GM18519 (cell line): ENCODE data around the gene DNAH3.
"Not testable (repeated sequence)": the region's sequence is repeated elsewhere in the genome, so short reads cannot be mapped to it uniquely, and the experiment has no call there.

ENCODE experiments used
- ATAC-seq: cut with Tn5 transposase; IDR thresholded peaks from one replicate; pipeline ENCODE4 v1.9.1; 2021; ENCODE audit warnings: mild to moderate bottlenecking, moderate library complexity; ENCODE audit not compliant: unreplicated experiment, low FRiP score

DNAH3 gene

DNA sequence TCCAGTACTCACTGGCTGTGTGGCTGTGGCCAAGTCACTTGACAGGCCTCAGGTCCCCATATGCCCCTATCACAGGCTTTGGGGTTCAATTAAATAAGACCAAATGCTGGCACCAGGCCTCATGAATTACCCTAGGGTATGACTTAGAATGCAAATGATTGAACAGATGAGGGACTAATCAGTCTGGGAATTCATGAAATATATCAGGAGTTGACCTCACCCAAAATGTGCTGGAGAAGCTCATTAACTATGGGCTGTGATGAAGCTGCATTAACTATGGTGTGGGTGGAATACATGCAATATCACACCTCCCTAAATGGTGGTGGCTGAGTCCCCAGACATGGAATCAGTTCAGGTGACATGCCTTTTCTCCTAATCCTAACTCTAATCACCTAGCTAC is 72.1 kb downstream of the DNAH3 start:
- ATAC-seq: no peak

DNA sequence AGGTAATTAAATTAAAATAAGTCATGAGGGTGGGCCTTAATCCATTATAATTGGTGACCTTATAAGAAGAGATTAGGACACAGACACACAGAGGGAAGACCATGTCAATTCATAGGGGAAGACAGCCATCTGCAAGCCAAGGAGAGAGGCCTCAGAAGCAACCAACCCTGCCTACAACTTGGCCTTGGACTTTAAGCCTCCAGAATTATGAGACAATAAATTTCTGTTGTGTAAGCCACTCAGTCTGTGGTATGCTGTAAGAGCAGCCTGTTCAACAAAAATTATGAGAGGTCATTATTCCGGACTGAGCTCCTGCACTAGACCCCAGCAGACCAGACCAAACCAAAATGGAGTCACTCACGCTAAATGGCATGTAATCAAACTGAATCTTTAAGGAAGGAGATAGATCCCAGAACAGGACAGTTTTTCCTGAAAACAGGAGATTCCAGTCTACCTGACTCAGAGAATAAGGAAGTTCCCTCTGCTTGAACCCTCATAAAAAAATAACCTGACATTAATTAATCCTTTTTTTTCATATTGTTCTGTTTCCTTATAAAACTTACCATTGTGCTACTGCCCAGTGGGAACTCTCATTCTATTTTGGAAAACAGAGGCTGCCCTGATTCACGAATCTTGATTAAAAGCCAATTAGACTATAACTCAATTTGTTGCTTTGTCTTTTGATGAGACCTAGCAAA is 74.3 kb downstream of the DNAH3 start:
- ATAC-seq: no peak

DNA sequence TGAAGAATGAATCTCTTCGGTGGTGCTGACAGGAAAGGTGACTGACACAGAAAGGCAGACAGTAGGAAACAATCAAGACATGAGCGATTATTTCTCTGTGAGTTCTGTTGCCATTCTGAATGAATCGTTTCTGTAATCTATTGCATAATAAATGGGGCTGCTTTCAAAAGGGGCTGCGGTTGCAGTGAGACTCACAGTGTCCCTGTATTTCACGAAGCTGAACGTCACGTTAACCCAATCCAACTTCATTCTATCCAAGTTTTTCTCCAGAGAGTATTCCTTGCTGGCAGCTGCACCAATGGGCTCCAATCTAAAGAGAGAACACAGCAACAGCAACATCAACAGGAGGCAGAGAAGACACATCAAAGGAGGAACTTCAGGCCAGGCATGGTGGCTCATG is 75.4 kb downstream of the DNAH3 start:
- ATAC-seq: no peak

DNA sequence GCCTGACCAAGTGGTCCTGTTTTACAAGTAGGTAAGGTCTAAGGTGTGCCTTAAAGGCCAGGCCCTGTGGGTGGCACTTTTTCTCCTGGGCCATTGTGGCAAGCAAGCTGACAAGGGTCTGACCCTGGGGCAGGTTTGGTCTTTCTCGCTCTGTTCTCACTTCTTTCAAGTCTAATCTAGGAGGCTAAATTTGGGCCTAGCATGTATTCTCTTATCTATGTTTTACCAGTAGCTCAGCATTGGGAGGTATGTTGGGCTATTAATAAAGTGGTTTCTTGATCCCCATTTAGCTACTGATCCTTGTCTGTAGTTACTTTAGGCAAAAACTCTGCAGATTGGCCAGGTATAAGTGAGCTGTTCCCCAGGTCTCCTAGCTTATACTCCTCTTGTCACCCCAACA is 77.7 kb downstream of the DNAH3 start:
- no peak for ATAC-seq

DNA sequence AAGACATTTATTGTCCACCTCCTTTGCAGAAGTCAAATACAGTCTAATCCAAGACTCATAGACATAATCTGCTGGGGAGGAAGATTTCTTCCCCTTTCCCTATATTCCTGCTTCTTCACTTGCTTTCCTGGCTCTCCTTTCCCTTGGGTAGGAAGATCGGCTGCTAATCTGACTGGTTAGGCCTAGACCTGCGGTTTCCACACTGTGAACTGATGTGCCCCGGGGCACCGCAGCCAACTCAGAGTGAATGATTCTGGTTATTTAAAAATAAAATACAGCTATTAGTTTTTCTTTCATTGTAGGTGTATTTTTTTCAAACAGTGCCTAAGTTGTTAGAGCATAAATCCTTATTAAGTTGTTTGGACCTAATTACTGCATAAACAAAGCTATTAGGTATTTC is 78.9 kb downstream of the DNAH3 start:
- ATAC-seq: no peak

DNA sequence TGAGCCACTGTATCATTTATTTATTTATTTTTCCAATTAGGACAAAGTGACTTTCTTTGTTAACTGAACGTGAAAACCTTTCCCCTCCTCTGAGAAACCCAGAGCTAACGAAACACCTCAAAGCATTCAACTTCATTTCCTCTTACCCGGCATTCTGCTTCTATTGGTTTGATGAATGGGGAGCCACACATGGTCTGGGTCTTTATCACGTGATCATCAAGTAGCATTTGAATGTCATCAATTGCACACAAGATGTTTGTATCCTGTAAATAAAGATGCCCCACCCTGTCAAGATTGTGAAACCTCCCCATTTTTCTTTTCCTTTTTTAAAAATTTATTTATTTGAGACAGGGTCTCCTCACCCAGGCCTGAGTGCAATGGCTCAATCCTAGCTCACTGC is 80.1 kb downstream of the DNAH3 start:
- no peak for ATAC-seq

DNA sequence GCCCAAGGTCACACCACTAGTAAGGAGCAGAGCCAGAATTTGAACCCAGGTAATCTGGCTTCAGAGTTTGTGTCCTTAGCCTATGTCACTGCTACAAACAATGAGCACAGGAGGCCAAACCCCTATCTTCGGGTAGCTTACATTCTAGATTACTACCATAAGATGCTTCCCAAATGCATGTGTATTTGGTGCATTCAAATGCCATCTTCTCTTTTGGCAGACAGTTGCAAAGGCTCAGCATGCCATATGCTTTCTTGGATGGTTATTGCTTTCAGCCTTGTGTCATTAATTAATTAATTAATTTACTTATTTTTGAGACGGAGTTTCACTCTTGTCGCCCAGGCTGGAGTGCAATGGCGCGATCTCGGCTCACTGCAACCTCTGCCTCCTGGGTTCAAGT is 80.7 kb downstream of the DNAH3 start:
- ATAC-seq: no peak

DNA sequence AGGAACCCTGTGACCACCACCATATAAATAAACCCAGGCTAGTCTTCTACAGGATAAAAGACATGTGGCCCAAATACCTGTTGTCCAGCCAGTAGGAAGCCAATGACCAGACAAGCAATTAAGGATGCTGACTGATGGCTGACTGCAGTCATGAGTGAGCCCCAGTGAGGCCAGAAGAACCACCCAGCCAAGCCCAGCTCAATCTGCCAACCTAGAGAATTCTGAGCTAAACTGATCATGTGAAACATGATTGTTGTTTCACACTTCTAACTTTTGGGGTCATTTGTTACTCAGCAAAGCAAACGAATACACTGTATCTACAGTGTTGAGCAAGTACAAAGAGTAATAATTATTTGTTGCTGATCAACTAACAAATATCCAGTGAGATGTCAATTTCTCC is 86.4 kb downstream of the DNAH3 start:
- no peak for ATAC-seq

DNA sequence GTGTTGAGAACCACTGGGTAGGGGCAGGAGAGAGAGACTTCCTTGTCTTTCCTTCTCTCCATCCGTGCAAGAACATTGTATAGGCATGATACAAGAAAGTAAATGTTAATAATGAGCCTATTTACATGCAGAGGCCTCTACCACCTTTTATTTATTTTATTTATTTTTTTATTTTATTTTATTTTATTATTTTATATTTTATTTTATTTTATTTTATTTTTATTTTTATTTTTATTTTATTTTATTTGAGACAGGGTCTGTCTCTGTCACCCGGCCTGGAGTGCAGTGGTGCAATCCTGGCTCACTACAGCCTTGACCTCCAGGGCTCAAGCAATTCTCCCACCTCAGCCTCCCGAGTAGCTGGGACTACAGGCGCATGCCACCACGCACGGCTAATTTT is 87.3 kb downstream of the DNAH3 start:
- not testable (repeated sequence) for ATAC-seq

DNA sequence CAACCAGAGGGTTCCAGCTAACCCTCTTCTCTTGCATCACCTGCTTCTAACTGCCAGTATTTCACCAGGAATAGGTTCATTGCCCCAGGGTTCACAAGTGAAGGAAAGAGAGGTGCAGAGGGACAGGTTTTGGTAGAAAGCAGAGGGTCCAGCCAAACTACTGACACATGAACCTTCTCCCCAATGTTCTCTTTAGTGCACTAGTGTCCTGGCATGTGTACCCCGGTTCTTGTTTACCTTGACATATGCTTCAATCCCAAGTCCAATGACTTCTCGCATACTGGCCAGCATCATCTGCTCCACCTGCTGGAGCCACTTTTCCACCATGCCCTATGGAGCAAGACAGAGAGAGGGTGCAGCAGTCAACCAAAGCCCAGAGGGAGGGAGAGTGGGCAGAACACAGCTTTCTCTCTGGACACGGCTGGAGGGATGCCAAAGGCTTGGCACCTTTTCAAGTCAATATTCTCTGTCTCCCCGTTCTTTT is 90.6 kb downstream of the DNAH3 start:
- no peak for ATAC-seq

DNA sequence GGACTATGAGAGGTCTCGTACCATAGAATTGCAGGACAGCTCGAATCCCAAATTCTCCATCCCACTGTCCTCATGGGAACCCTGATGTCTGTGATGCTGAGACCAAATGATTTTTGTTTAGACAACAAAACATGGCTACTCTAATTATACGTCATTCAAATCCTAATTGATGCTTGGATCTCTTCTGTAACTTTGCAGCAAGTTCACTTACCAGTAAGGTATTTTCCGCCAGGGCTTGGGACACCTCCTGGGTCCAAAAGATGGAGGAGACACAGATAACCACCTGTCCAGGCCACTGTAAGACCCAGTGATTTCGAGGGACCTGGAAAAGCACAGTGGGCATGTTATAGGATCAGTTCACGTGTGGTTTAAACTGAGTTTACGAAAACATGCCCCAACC is 92.8 kb downstream of the DNAH3 start:
- no peak for ATAC-seq

DNA sequence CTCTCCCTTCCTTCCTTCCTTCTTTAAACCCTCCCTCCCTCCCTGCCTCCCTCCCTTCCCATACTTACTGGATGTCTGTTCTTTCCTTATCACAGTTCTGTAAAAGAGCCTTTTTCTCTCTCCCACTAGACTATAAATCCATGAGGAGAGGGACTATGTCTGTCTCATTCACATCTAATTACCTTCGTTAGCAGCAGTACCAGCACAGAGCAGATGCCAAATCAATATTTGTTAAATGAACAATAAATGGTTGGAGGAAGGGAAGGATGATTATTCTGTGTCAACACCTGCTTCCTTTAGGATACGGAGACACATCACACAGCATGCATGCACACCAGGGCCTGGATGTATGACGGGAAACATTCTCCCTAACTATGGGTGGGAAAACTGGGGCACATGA is 94.2 kb downstream of the DNAH3 start:
- ATAC-seq: no peak

DNA sequence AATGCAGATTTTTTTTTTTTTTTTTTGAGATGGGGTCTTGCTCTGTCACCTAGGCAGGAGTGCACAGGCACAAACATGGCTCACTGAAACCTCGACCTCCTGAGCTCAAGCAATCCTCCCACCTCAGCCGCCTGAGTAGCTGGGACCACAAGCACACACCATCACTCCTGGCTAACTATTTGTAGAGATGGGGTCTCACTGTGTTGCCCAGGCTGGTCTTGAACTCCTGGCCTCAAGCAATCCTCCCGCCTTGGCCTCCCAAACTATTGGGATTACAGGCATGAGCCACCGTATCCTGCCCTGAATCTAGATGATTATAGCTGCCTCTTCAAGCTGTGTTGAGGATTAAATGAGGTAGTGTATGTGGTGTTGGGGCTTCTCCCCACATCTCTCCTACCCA is 94.9 kb downstream of the DNAH3 start:
- ATAC-seq: not testable (repeated sequence)

DNA sequence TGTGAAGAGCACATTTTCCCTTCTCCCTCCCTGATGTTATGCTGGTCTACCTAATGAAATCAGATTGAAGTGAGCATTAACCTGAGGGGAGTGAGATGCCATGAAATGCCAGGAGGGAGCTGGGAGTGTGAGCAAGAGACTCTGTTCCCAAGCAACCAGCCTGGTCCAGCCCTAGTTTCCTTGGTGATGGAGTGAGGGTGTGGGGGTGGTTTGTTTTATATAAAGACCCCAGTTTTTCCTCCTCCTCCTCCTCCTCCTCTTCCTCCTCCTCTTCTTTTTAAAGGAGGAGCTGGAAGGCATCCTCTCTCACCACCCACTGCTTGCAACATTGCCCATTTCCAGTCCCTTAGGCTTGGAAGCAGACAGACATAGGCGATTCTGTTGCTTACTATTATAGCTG is 97.1 kb downstream of the DNAH3 start:
- ATAC-seq: no peak

DNA sequence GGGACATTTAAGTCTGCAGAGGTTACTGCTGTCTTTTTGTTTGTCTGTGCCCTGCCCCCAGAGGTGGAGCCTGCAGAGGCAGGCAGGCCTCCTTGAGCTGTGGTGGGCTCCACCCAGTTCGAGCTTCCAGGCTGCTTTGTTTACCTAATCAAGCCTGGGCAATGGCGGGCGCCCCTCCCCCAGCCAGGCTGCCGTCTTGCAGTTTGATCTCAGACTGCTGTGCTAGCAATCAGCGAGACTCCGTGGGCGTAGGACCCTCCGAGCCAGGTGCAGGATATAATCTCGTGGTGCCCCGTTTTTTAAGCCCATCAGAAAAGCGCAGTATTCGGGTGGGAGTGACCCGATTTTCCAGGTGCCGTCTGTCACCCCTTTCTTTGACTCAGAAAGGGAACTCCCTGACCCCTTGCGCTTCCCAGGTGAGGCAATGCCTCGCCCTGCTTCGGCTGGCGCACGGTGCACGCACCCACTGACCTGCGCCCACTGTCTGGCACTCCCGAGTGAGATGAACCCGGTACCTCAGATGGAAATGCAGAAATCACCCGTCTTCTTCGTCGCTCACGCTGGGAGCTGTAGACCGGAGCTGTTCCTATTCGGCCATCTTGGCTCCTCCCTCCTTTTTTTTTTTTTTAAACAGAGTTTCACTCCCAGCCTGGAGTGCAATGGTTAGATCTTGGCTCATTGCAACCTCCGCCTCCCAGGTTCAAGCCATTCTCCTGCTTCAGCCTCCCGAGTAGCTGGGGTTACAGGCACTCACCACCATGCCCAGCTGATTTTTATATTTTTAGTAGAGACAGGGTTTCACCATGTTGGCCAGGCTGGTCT is 102.3 kb downstream of the DNAH3 start:
- ATAC-seq: not testable (repeated sequence)

DNA sequence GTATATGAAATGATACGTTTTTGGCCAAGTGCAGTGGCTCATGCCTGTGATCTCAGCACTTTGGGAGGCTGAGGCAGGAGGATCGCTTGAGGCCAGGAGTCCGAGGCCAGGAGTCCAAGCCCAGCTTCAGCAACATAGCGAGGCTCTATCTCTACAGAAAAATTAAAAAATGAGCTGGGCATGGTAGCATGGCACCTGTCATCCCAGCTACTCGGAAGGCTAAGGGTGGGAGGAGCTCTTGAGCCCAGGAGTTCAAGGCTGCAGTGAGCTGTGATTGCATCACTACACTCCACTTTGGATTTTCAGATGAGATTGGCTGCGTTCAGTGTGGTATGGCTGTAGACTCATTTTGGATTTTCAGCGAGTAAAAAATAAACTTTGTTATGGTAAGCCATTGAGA is 112.4 kb downstream of the DNAH3 start:
- ATAC-seq: no peak

DNA sequence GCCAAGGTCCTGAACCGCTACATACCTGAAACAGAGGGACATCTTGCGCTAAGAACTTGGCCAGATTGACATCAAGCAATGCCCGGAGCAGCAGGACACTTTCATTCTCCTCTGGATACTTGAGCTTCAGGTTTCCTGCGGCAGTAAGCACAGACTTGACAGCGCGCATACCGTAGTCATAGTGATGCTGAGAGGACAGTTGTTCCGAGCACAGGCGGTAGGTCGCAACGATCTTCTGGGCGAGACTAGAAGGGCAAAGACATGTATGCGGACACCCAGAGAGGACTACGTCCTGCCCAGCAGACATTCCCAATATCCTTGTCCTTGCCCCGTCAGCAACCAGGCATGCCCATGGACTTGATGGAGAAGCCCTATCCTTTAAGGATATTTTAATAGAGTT is 112.9 kb downstream of the DNAH3 start:
- no peak for ATAC-seq

DNA sequence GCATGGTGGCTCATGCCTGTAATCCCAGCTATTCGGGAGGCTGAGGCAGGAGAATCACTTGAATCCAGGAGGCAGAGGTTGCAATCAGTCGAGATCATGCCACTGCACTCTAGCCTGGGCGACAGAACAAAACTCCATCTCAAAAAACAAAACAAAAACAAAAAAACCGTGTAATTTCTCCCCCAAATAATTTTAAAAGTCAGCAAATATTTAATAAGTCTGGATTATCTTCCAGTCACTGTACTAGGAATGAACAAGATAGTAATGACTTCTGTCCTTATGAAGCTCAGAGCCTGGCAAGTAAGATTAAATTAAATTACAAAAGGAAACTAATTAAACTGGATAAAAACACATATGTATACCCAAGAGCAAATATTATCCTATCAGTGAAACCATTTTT is 113.5 kb downstream of the DNAH3 start:
- no peak for ATAC-seq

DNA sequence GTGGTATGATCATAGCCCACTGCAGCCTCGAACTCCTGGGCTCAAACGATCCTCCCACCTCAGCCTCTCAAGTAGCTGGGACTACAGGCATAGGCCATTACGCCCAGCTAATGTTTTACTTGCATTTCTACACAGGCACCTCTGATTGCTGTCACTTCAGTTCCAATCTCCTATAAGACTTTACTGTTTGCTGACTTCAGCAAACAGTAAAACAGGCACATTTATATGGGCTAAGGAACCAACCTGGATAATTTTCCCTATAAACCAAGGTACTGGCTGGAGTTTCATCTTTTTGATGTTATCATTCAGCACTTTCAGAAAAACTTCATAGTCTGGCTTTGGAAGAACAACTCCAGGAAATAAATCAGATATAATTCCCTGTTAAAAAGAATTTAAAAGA is 114.2 kb downstream of the DNAH3 start:
- no peak for ATAC-seq

DNA sequence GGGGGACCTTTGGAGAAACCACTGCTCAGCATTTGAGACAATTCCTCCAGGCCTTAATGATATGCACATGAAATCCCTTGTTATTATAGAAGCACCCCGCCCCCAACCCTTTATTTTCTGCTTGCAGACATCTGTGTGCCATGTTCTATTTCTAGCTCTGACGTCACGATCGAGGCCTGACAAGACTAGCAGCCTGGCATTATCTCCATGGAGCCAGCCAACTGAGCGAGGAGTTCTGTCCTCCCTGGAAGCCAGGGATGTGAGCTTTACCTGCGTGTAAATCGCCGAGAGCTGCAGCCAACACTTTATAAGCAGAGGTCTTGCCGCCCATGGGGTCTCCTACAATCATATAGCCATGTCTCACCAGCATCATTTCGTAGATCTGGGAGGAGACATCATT is 116.9 kb downstream of the DNAH3 start:
- no peak for ATAC-seq

DNA sequence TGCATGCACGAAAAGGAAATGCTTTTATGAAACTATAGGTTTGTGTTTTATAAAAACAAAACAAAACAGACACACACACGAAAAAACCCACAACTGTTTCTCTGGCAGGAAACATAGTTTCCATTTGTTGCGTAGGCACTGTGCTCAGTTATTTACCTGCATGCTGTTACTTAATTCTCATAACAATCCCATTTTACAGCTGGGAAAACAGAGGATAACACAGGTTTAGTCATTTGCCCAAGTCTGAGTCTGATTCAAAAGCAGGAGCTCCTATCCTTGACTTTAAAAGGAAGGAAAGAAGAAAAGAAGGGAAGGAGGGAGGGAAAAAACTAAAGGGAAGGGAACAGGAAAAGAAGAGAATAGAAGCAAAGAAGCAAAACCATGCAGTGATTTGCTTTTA is 117.4 kb downstream of the DNAH3 start:
- ATAC-seq: no peak

DNA sequence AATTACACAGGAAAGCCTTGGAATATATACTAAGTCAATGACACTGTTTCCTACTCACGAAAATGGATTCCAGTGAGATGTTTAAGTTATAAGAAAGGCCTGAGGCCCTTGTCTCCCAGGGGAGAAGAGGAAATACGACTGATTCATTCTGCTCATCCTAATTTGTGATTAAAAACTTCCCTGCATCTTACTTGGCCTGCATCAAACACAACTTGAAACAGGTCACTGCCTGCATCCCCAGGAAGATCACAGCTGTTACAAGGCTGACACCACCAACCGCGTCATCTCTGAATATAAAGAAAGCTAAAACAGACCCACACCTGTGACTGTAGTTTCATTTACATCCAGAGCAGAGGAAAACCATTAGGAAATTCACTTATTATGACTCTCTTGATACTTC is 121.9 kb downstream of the DNAH3 start:
- ATAC-seq: no peak
